ENCODE measurements around the gene F11. TPM values are rescaled to one million over a fixed set of nuclear protein-coding genes. Genes with fewer than 3 reads are reported as not detected.
"Not testable (repeated sequence)": the region's sequence is repeated elsewhere in the genome, so short reads cannot be mapped to it uniquely, and the experiment has no call there.

The F11 gene
- total RNA-seq (2014; rRNA removed; shearing (Covaris generic)): not detected in 2 replicates
- not detected in 2 replicates for polyA plus RNA-seq (2015; cell fraction: cytosol; rRNA removed)
- polyA plus RNA-seq (2015; cell fraction: nucleus; rRNA removed): not detected in 2 replicates

DNA sequence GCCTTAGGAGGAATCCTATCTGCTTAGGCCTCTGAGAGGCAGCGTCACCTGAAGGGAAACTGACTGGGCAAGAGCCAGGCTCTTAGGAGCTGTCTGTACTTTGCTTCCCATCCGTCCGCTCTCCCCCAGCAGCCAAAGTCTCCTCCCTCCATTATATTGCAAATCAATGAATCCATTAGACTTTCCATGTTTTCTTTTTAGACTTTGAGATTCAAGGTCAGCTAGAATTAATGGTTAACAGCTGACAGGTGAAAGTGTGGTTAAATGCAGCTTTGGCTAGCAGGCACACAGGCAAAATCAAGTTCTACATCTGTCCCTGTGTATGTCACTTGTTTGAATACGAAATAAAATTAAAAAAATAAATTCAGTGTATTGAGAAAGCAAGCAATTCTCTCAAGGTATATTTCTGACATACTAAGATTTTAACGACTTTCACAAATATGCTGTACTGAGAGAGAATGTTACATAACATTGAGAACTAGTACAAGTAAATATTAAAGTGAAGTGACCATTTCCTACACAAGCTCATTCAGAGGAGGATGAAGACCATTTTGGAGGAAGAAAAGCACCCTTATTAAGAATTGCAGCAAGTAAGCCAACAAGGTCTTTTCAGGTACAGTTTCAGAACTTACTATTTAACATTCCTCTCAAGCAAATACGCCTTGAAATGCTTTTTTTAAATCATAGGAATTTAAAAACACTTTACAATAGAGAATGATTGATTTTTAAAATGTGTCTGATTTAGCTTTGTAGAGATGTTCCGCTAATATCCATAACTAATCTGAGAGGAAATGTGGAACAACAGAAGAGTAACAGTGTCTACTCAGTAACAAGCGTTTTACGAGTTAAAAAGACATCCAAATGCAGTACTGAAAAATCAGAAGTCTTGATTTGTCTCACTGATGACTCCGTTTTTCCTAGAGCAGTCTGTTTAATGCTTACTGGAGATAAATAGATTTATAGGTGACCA is at the start of gene F11:
Gene F11 (plus strand): TSS at position 507 of the 970 bp plus-strand sequence. CDS start 948 bp downstream, outside the sequence.
- no peak for DNase-seq (ENCODE audit: low read depth)

DNA sequence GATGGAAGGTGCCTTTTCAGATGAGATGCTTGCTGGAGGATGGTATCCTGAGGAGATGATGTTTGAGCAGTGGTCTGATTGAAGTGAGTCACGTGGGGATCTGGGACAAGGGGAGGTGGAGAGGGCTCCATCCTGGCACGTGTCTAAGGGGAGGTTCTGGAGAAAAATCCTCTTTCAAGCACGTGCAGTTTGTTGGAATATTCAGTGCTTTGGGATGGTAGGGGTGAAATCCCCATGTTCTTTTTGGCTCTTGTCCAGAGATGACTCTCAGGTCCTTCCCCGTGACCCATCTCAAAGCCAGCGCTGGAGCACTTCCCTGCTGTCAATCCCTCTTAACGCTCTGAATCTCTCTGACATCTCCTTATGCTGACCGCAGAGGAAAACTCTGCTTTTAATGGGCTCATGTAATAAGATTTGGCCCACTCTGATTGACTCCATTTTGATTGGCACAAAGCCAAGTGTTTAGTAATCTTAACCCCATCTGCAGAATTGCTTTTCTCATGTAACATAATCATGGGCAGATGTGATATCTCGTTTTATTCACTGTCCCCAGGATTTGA is 49.4 kb upstream of the F11 start:
- DNase-seq (ENCODE audit: low read depth): no peak

DNA sequence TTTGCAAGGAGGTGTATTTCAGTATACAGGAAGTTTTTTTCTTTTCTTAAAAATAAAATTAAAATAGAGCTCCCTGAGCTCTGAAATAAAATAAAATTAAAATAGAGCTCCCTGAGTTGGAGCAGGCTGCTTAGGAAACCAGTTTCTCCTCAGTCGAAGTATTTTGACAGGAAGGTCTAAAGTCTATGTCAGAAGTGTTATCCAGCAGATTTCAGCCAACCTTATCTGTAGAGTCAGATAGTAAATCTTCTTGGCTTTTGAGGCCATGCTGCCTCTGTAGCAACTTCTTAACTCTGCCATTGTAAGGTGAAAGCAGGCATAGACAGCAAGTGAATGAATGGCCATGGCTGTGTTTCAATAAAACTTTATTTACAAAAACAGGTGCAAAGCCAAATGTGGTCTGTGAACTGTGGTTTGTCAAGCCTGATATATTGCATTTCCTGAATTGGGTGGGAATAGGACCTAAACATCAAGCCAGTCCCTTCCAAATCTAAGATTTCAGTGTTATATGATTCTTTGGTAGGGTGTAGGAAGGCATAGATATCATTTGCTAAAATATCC is 48.2 kb upstream of the F11 start:
- DNase-seq (ENCODE audit: low read depth): no peak

DNA sequence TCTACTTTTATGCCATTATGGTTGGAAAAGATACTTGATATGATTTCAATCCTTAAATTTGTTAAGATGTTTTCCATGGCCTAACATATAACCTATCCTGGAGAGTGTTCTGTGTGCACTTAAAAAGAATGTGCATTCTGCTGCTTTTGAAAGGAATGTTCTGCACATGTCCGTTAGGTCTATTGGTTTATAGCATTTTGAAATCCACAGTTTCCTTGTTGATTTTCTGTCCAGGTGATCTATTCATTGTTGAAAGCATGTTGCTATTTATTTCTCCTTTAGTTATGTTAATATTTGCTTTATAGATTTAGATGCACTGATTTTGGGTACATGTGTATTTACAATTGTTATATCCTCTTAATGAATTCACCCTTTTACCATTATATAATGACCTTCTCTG is 44.4 kb upstream of the F11 start:
- DNase-seq (ENCODE audit: low read depth): no peak

DNA sequence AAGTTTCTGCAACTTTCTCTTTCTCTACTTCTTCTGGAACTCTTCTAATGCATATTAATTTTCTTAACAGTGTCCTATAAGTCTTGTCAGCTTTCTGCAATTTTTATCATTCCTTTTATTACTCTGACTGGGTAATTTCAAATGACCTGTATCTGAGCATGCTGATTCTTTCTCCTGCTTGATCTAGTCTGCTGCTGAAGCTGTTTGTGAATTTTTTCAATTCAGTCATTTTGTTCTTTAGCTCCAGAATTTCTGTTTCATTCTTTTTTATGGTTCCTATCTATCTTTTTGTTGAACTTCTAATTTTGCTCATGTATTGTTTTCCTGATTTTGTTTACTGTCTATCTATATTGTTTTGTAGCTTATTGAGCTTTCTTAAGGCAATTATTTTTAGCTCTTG is 40.1 kb upstream of the F11 start:
- DNase-seq (ENCODE audit: low read depth): no peak

DNA sequence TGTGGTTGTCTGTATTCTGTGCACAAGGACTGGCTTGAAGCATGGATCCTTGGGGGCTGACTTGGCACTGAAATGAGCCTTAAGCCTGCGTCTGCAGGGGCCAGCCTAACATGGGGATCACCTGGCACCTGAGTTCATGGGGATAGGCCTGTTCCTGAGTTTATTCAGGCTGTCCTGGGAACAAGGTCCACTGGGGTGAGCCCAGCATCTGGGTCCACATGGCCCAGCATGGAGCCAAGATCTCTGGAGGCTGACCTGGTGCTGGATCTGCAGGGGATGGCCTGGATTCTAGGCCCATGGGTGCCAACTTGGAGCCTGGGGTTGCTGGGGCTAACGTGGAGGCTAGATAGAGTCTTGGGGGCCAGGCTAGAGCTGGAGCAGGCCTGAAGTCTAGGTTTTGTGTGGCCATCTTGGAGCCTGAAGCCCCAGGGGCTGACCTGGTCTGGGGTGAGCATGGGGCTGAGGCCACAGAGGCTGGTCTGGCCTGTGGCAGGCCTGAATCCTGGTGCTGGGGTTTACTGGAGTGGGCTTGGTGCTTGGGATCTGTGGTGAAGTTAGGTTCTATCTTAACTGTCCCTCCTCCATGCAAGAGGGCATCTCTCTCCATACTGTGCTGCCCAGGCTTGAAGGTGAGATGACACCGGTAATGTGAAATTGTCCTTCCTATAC is 39.3 kb upstream of the F11 start:
- no peak for DNase-seq (ENCODE audit: low read depth)

DNA sequence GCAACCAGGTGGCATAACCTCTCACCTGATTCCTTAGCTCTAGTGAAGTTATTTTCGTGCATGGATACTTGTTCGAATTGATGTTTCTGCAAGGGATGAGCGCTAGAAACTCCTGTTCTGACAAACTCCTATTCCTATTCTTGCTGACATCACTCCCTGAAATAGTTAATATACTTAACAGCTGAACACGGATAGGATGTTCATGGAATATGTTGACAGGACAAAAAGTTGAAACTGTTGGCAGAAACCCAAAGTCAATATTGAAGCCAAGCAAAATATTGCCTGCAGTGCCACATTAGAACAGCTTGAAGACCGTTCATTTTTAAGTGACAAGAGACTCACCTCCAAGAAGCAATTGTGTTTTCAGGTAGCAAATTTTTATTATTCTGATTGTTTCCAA is 38.8 kb upstream of the F11 start, which contains the start of gene KLKB1:
Gene KLKB1 (plus strand): TSS at position 287 of the 400 bp plus-strand sequence. CDS start 689 bp downstream, outside the sequence.
- no peak for DNase-seq (ENCODE audit: low read depth)

DNA sequence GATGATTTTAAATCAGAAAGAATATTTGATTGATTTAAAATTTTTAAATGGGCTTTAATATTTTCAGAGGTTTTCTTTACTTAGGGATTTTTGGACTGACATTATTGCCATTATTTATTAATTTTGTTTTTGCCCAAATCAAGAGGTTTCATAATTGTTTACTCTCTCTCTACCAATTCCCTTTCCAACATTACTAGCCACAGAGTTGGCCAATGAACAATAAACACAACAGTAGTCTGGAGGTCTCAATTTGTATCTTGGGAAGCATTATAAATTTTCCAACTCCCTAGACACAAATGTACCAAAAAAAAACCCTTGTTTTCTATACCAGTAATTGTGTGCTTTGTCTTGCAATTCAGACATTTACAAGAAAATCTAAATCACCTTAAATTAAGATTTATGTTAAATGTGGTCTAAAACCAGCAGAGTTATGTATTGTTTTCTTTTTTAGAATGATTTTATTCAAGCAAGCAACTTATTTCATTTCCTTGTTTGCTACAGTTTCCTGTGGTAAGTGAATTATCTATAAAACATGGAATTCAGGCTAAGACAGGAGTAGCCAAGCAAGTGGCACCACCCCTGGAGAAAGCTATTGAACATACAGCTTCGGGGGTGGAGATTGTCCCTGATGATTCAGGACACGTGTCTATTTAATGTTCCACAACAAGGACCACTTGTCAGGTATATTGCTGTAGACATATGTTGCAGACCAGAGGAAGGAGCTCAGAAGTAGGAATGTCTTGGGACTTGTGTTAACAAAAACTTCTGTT is 38.1 kb upstream of the F11 start:
- no peak for DNase-seq (ENCODE audit: low read depth)

DNA sequence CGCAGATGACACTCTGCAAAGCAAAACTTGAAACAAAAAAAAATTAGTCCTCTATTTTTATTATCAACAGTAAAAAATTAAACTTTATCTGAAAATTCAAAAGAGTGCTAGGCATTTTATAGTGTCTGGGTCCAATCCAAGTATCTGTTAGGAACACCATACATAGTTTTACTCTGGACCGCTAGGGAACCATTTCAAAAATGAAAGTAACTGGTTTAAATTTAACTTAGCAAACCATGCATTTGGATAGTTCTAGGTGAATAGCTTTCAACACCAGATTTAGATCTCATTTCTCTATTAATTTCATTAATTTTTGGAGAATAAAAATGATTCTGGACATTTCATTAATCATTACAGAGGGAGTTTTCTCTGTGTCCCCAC is 37.5 kb upstream of the F11 start:
- DNase-seq (ENCODE audit: low read depth): no peak

DNA sequence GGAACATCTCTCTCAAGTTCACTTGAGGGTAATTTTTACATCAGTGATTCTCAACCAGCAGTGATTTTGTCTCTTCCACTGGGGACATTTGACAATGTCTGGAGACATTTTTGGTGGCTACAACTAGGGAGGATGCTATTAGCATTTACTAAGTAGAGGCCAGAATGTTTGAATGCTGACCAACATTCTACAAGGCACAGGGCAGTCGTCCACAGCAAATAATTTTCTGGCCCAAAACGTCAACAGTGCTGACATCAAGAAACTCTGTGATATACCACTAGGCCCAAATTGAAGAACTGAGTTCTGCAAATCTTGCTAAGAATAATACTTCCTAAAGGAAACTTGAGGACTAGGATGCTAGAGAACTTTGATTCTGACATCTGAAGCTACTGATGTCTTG is 31.6 kb upstream of the F11 start:
- DNase-seq (ENCODE audit: low read depth): no peak

DNA sequence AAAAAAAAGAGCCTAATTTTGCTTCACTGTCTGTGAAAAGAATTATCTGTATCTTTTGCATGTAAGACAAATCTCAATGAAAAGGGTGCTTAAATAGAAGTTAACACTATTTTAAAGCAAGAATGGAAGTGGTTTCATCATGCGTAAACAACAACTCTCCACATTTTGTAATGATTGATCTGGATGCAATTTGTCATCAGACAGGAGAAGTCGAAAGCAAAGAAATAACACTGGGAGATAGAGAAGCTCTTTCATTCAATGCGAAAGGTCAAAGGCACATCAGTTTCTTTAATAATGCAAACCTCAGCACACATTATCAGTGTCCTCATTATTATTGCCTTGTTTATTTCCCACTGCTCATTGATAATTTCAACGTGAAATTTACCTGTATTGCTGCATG is 29.9 kb upstream of the F11 start:
- DNase-seq (ENCODE audit: low read depth): no peak

DNA sequence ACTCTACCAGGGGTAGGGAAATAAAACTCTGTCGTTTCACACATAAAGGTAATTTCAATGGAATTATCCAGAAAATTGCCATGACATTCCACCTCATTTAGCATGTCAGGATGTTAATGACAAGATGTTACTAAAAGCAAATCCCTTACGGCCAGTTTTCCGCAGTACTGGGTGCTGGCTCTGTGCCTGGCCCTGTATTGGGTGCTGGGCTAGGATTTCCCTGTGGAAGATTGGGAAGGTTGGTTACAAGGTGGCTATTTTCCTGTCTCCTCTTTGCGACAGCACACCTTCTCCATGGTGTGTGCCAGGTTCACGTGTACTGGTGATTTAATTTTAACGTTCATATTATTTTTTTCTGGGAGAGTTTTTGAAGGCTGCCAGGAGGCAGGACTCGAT is 25.5 kb upstream of the F11 start:
- DNase-seq (ENCODE audit: low read depth): no peak

DNA sequence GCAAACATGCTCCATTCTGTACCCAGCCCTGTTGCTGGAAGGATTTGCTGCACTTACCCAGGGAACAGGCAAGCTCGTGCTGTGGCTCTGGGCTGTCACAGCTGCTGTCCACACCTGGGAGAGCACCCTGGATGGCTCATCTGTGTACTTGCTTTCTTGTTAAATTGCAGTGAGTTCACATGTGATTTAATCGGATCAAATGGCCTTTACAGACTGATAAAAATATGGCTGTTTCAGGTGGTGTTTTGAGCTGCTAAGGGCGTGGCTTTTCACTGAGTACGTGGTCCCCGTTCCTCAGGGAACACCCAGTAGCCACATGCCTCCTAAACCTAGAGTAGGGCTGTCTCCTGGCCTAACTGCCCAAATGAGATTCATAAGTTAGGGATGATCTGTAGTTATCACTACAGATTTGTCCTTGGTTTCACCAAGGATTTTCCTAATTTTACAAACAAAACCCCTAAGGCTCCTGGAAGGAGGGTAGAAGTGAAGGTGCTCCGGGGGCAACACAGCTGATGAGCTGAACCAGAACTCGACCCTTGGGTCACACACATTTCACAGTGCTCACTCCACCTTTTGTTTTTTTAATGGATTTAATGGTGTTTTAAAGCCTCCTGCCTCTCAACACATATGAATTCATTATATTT is 25.0 kb upstream of the F11 start:
- no peak for DNase-seq (ENCODE audit: low read depth)

DNA sequence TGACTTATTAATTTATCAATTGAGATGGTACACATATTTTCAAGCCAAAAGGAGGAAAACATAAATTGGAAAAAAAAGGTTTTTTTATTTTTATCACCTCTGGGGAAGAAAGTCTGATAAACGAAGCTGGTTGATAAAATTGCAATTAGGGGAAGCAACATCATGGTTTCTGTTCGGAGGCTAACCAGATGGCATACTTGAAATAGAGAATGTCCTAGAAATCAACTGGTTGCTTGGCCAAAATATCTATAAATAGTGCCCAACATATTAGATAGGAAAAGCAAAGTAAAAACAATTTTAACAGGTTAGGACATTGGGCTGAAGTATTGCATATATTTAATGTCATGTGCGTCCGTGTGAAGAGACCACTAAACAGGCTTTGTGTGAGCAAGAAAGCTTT is 24.4 kb upstream of the F11 start:
- no peak for DNase-seq (ENCODE audit: low read depth)

DNA sequence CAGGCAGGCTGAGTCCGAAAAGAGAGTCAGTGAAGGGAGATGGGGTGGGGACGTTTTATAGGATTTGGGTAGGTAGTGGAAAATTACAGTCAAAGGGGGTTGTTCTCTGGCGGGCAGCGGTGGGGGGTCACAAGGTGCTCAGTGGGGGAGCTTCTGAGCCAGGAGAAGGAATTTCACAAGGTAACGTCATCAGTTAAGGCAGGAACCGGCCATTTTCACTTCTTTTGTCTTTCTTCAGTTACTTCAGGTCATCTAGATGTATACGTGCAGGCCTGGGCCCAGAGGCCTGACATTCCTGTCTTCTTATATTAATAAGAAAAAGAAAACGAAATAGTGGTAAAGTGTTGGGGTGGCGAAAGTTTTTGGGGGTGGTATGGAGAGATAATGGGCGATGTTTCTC is 24.0 kb upstream of the F11 start:
- DNase-seq (ENCODE audit: low read depth): not testable (repeated sequence)

DNA sequence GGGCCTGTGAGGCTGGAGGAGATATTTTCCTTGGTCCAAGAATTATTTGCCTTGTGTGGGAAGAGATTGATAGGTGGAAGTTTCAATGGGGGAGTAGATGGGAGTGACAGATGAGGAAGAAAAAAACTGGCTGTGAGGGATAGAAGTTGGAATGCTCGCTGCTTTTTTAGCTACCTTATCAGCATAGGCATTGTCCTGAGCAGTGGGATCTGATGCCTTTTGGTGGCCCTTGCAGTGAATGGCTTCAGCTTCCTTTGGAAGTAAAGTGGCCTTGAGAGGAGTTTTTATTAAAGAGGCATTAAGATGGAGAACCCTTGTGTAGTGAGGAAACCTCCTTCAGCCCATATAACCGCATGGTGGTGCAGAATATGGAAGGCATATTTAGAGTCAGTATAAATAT is 22.7 kb upstream of the F11 start:
- no peak for DNase-seq (ENCODE audit: low read depth)

DNA sequence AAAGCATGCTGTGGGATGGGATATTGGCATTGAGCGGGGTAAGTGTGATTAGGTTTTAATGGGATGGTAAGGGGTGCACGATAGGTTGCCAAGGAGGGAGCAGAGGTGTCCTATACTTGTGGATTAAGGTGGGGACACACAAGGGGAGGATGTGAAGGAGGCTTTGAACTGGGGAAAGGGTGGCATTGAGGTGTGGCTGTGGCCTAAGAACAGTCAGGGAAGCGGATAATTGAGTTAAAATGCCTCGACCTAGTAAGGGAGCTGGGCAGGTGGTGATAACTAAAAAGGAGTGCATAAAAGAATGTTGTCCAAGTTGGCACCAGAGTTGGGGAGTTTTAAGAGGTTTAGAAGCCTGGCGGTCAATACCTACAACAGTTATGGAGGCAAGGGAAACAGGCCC is 21.2 kb upstream of the F11 start:
- DNase-seq (ENCODE audit: low read depth): no peak

DNA sequence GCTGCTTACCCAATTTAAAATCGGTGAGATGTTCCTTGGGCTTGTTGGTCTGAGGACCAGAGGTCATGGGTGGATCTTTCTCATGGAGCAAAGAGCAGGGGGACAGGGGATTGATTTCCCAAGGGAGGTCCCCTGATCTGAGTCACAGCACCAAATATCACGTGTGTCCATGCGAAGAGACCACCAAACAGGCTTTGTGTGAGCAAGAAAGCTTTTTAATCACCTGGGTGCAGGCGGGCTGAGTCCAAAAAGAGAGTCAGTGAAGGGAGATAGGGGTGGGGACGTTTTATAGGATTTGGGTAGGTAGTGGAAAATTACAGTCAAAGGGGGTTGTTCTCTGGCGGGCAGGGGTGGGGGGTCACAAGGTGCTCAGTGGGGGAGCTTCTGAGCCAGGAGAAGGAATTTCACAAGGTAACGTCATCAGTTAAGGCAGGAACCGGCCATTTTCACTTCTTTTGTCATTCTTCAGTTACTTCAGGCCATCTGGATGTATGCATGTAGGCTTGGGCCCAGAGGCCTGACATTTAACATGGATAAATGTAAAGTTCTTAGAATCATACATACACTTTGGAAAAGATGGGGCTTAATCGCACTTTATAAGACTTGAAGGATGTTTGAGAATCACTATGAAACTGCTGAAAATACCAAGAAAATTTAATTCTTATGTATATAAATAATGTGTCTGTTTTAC is 18.8 kb upstream of the F11 start:
- DNase-seq (ENCODE audit: low read depth): not testable (repeated sequence)

DNA sequence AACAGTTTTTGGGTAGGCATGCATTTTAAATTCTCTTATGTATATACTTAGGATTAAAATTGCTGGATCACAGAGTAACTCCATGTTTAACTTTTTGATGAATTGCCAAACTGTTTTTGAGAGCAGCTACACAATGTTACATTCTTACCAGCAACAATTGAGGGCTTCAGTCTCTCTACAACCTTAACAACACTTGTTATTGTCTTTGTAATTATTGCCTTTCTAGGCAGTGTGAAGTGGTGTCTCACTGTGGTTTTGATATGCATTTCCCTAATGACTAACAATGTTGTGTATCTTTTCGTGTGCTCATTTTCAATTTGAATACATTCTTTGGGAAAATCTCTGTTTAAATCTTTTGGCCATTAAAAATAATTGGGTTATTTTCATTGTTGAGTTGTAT is 17.3 kb upstream of the F11 start:
- no peak for DNase-seq (ENCODE audit: low read depth)
